Stimulated activated CD8-positive, alpha-beta memory T cell treated with anti-CD3 and anti-CD28 coated beads, Interleukin-12 subunit alpha, Interleukin-12 subunit beta, amount 100 ng/mL, for 4 hours (primary cell): Measurements from ENCODE around the gene RNF151.
"Not testable (repeated sequence)": the region's sequence is repeated elsewhere in the genome, so short reads cannot be mapped to it uniquely, and the experiment has no call there.

Source experiments
- DNase-seq: peaks from one replicate; pipeline ENCODE4 v3.0.0-alpha.2; 2020; ENCODE audit warnings: low read depth

The RNF151 gene

GRCh38 chr16:2008009-2008526 lies 41.4 kb downstream of the RNF151 start:
- DNase-seq: no peak

DNA sequence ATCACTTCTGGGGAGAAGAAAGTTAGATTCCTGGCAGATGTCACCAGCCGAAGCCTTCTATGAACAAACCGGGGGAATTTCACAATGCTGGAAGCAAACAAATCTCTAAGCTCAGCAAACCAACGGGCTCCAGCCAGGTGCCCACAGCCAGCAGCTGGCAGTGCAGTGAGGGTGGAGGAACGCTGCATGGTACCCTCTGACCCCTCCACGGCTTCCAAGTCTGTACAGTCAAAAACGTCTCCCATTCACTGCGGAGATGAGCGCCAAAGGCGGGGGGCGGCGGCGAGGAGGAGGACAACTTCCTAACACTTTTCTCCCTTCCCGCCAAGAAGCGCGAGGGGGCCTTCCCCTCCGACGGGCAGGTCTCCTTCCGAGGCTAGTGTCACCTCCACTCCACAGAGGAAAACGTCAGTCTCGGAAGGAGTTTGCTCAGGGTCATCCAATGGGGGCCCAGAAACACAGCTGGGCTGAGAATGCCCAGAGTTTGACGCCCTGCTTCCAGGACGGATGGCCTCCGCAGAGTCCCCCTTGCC lies 42.0 kb downstream of the RNF151 start:
- DNase-seq: no peak

- DNase-seq: no peak
Measured at GRCh38 chr16:2009164-2009711, 42.6 kb downstream of the RNF151 start.

DNA sequence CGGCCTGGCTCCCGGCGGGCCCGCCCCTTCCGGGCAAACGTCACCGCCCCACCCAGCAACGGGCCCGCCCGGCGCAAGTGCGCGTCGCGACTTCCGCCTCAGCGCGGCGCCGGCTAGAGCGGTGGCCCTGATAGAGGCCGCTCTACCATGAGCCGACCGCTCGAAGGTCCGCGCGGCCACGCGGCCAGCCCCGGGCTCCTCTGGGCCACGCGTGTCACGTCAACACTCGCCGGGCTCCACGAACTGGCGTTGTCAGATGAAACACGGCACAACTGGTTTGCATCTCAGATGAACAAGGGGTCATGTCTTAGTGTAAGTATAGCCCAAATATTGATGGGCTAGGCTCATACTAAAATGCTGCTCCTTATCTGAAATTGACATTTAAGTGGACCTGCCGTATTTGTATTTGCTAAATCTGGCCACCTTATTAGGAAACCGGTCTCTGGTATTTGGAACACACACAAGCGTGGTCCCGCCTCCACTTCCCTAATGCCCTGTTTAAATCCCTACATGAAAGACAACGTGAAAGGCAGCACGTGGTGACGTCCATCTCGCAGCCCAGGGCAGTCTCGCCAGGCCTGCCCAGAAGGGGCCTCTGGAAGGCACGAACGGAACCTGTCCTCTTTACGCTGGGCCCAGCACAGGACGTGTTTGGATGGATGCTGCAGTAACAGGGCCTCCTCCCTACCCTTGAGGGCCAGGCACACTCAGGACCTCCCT lies 43.3 kb downstream of the RNF151 start, which contains the start of gene ZNF598:
TSS of gene ZNF598 (minus strand) at position 31 of the 720 bp plus-strand sequence.
- peak; percentile 73 for DNase-seq

- not testable (repeated sequence) for DNase-seq
Measured at GRCh38 chr16:2011726-2012125, 45.1 kb downstream of the RNF151 start.

- no peak for DNase-seq
Measured at GRCh38 chr16:2013527-2013926, 46.9 kb downstream of the RNF151 start.

DNA sequence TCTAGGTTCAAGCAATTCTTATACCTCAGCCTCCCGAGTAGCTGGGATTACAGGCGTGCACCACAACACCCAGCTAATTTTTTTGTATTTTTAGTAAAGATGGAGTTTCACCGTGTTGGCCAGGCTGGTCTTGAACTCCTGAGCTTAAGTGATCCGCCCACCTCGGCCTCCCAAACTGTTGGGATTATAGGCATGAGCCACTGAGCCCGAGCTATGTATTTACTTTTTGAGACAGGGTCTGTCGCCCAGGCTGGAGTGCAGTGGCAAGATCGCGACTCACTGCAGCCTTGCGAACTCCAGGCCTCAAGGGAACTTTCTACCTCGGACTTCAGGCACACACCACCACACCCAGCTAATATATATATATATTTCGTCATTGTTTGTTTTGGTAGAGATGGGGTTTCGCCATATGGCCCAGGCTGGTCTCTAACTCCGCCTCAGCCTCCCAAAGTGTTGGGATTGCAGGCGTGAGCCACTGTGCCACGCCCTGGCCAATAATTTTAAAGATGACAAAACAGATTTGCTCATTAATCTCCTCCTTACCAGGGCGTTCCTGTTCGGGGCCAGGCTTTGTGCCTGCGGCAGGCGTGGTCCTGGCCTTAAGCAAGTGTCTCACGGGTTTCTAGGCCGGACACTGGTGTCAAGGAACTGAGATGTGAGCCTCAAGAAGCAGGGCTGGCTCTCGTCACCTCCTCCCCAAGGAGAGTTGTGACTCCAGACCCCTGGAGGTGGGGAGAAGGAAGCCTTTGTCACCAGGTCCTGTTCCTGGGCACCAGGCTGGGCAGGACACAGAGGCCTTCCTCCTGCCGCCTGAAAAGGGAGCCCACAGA lies 48.7 kb downstream of the RNF151 start:
- DNase-seq: no peak

DNA sequence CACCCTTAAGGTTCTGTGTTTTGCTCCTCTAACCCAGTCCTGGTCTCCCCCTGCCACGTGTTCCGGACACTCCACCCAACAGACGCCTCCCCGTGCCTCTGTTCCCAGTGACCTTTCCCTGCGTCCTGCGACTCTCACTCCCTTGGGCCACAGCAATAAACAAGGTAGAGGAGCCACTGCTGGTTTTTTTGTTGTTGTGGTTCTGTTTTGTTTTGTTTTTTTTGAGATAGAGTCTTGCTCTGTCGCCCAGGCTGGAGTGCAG lies 49.2 kb downstream of the RNF151 start:
- DNase-seq: no peak

DNA sequence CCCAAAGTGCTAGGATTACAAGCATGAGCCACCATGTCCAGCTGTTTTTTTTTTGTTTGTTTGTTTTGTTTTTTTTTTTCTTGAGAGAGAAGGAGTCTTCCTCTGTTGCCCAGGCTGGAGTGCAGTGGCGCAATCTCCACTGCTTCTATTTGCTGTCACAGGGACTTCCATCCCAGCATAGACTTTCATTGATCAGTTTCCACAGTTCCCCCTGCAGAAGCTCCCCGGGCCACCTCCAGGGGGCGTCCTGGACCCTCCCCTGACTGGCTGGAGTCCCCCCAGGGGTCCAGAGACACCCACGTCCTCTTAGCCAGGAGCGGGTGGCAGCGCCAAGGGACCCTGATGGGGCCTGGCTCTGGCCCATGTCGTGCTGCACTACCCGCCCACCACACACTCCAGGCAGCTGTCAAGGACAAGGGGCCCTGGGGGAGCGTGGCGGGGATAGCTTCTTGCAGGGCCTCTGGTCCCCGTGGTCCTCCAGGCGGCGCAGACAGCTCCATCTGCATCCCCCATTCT lies 49.8 kb downstream of the RNF151 start:
- DNase-seq: no peak
